K562 (cell line): Measurements from ENCODE around the gene NEB. TPM values are rescaled to one million over a fixed set of nuclear protein-coding genes. Genes with fewer than 3 reads are reported as not detected.

ENCODE experiments used
- ATAC-seq: fragments of 200-7000 bp; cut with Tn5 transposase; 3 replicates; pipeline ENCODE4 v1.9.1; 2020; ENCODE audit warnings: moderate library complexity
- BruUV-seq: library from RNA; stranded (reverse); fragments of 400-500 nt; replicated peaks from 2 replicates; lab custom pipeline; 2021; lab: Mats Ljungman, UMichigan
- CTCF ChIA-PET: fragments of 300-600 bp; formaldehyde crosslinking; extraction: SDS; loops from one replicate; lab custom pipeline; 2021; ENCODE audit warnings: low intra/inter-chr PET ratio; lab: Yijun Ruan, JAX
- POLR2A ChIA-PET: fragments of 300-600, 350-650 bp; sonication (Branson Sonifier 250); formaldehyde crosslinking; extraction: SDS; loops from one replicate; lab custom pipeline; 2021; ENCODE audit warnings: antibody characterized with exemption, inconsistent platforms; lab: Yijun Ruan, JAX
- DNase-seq, 4 experiments: peaks; one replicate each; pipeline versions ENCODE4 v3.0.0 to v3.0.0-alpha.2; 2011 to 2018; ENCODE audit warnings: low spot score in 3 of 4, mixed read lengths in 3 of 4; ENCODE audit errors: extremely low read depth in 1 of 4
- FAIRE-seq: peaks from 2 replicates; lab custom pipeline; 2011; peaks lifted over from hg19 to GRCh38; lab: Jason Lieb, UNC
- H2AFZ ChIP-seq: 2 replicates; pipeline ENCODE4 v1.6.0; 2011; ENCODE audit warnings: low read depth, low read length, control low read depth, inconsistent platforms
- H3K27ac ChIP-seq: fragments of 200-600 bp; 3 replicates; pipeline ENCODE4 v1.8.0; 2011; ENCODE audit warnings: low read depth, mild to moderate bottlenecking, control low read depth, inconsistent platforms, low read length, moderate library complexity, mixed read lengths; ENCODE audit errors: extremely low read depth
- H3K27me3 ChIP-seq, 2 experiments: fragments of 300-600 bp in 1 of 2; 2 replicates in 1 of 2; 3 replicates in 1 of 2; pipeline versions ENCODE4 v1.6.0 to v1.8.0; 2011; ENCODE audit warnings: inconsistent platforms in 2 of 2, low read length in 2 of 2, mild to moderate bottlenecking in 1 of 2, mixed read lengths in 1 of 2, moderate library complexity in 1 of 2; ENCODE audit not compliant: control insufficient read depth in 2 of 2, insufficient read depth in 2 of 2
- H3K36me3 ChIP-seq: fragments of 300-600 bp; 3 replicates; pipeline ENCODE4 v1.8.0; 2011; ENCODE audit warnings: mild to moderate bottlenecking, low read length, inconsistent platforms; ENCODE audit not compliant: control insufficient read depth, insufficient read depth
- H3K4me1 ChIP-seq, 2 experiments: fragments of 200-600 bp in 1 of 2; replicated peaks in 1 of 2; 2 replicates in 1 of 2; 3 replicates in 1 of 2; pipeline versions ENCODE4 v1.5.1 to v1.8.0; 2011; ENCODE audit warnings: inconsistent platforms in 2 of 2, low read length in 2 of 2, mild to moderate bottlenecking in 1 of 2, mixed read lengths in 1 of 2, moderate library complexity in 1 of 2; ENCODE audit not compliant: control insufficient read depth in 2 of 2, insufficient read depth in 2 of 2
- H3K4me2 ChIP-seq: 2 replicates; pipeline ENCODE4 v1.6.1; 2011; ENCODE audit warnings: low read length, control low read depth, inconsistent platforms, mixed read lengths; ENCODE audit not compliant: insufficient read depth
- H3K4me3 ChIP-seq: fragments of 200-600 bp; sonication (generic), shearing (Covaris generic); 2 replicates; pipeline ENCODE4 v1.5.1; 2016; ENCODE audit warnings: control low read depth, inconsistent platforms
- H3K79me2 ChIP-seq: fragments of 200-600 bp; 3 replicates; pipeline ENCODE4 v1.8.0; 2011; ENCODE audit warnings: low read length, inconsistent platforms; ENCODE audit not compliant: control insufficient read depth, insufficient read depth
- H3K9ac ChIP-seq, 2 experiments: 2 replicates each; pipeline versions ENCODE4 v1.6.0 to v1.6.1; 2011; ENCODE audit warnings: low read depth in 2 of 2, low read length in 2 of 2, control low read depth in 1 of 2, inconsistent platforms in 1 of 2, mild to moderate bottlenecking in 1 of 2, mixed read lengths in 1 of 2; ENCODE audit not compliant: insufficient read depth in 1 of 2
- H3K9me1 ChIP-seq: one replicate; pipeline ENCODE4 v1.6.0; 2011; ENCODE audit warnings: inconsistent platforms, mild to moderate bottlenecking, low read length, moderate library complexity; ENCODE audit not compliant: control insufficient read depth, insufficient read depth
- H3K9me3 ChIP-seq: replicated peaks from 2 replicates; pipeline ENCODE4 v1.5.1; 2011; ENCODE audit warnings: low read depth, low read length, inconsistent platforms; ENCODE audit not compliant: control insufficient read depth, insufficient read depth
- H4K20me1 ChIP-seq: replicated peaks from 2 replicates; pipeline ENCODE4 v1.6.1; 2011; ENCODE audit warnings: low read length, inconsistent platforms, mixed read lengths; ENCODE audit not compliant: control insufficient read depth, insufficient read depth
- CCAR2 ChIP-seq: fragments of 200-400 bp; formaldehyde crosslinking; IDR thresholded peaks from 2 replicates; pipeline ENCODE4 v1.6.1; 2017; ENCODE audit warnings: mild to moderate bottlenecking, low read depth, low read length
- CTCF ChIP-seq, 3 experiments: IDR thresholded peaks in 2 of 3; conservative IDR thresholded peaks in 1 of 3; 2 replicates each; pipeline ENCODE4 v1.5.1; 2011 to 2012; ENCODE audit warnings: low read length in 3 of 3, mild to moderate bottlenecking in 3 of 3, control low read depth in 2 of 3, improper control_type of control experiment in 1 of 3, inconsistent platforms in 1 of 3, low read depth in 1 of 3, mixed read lengths in 1 of 3, moderate library complexity in 1 of 3; ENCODE audit not compliant: insufficient read depth in 2 of 3
- DACH1 ChIP-seq: fragments of 450-650 bp; IDR thresholded peaks from 2 replicates; pipeline ENCODE4 v1.6.1; 2018; ENCODE audit not compliant: partially characterized antibody
- HDAC1 ChIP-seq, 2 experiments: fragments of 450-650 bp; IDR thresholded peaks; 2 replicates each; pipeline ENCODE4 v1.6.1; 2016 to 2017; ENCODE audit warnings: inconsistent platforms in 1 of 2, mild to moderate bottlenecking in 1 of 2, moderate library complexity in 1 of 2
- RAD21 ChIP-seq, 2 experiments: fragments of 250-450 bp in 1 of 2; fragments of 450-650 bp in 1 of 2; sonication (Bioruptor Pico) in 1 of 2; formaldehyde crosslinking in 1 of 2; IDR thresholded peaks in 1 of 2; conservative IDR thresholded peaks in 1 of 2; 2 replicates each; pipeline versions ENCODE4 v1.4.0 to v1.8.0; 2020 to 2022; ENCODE audit warnings: mild to moderate bottlenecking in 2 of 2, moderate library complexity in 1 of 2
- SRSF7 ChIP-seq: fragments of 200-400 bp; formaldehyde crosslinking; optimal IDR thresholded peaks from 2 replicates; pipeline ENCODE3; 2017; ENCODE audit warnings: mild to moderate bottlenecking, low read depth, low read length
- U2AF1 ChIP-seq: fragments of 200-400 bp; formaldehyde crosslinking; optimal IDR thresholded peaks from 2 replicates; pipeline ENCODE3; 2017; ENCODE audit warnings: mild to moderate bottlenecking, low read depth, low read length, moderate library complexity
- ZBTB12 ChIP-seq: fragments of 250-450 bp; sonication (Bioruptor Pico); IDR thresholded peaks from 2 replicates; pipeline ENCODE4 v1.4.0; 2020
- ZZZ3 ChIP-seq: fragments of 450-650 bp; IDR thresholded peaks from 2 replicates; pipeline ENCODE4 v1.6.1; 2016; ENCODE audit warnings: antibody characterized with exemption, mild to moderate bottlenecking, moderate library complexity
- WGBS: fragments of 100-300 bp; shearing (Covaris generic); methylation state at CpG from one replicate; pipeline ENCODE4 v1.1.6; 2016; ENCODE audit warnings: low coverage, mixed read lengths; ENCODE audit not compliant: insufficient coverage; ENCODE audit errors: missing lambda C conversion rate; 5-methylcytosine and 5-hydroxymethylcytosine counted together
- in situ Hi-C: fragments of 300-500 bp; cut with MboI; formaldehyde crosslinking; loops from 4 replicates; pipeline ENCODE4 v1.15.0; 2018; ENCODE audit warnings: inconsistent platforms, mixed read lengths
- intact Hi-C: fragments of 100-400 bp; cut with micrococcal nuclease; formaldehyde crosslinking; loops from 2 replicates; pipeline ENCODE4 v1.14.2; 2022
- polyA plus RNA-seq, 8 experiments: library from polyadenylated mRNA; depleted of rRNA in 4 of 8; stranded (reverse) in 5 of 8; unstranded in 3 of 8; fragments of >200 nt; fragmentation: Nextera tagmentation in 2 of 8; fragmentation: Illumina TruSeq in 1 of 8; extraction: Ambion mirVana in 2 of 8; extraction: Trizol in 1 of 8; gene quantifications; 2 replicates each; pipeline versions ENCODE4 v1.2.1 to v1.2.3, GENCODE V29; 2011 to 2014; ENCODE audit warnings: inconsistent platforms in 1 of 8, missing spikeins in 1 of 8
- total RNA-seq, 7 experiments: library from RNA; depleted of rRNA in 6 of 7; stranded (reverse); fragments of >200 nt in 6 of 7; fragmentation: Illumina TruSeq in 2 of 7; extraction: Trizol in 2 of 7; gene quantifications; 2 replicates each; pipeline versions ENCODE4 v1.2.1 to v1.2.3, GENCODE V29; 2011 to 2021; ENCODE audit warnings: low replicate concordance in 1 of 7
- TF ChIP-seq, protein P1 (sequence below): IDR thresholded peaks from 2 replicates; pipeline ENCODE4 v1.6.1; 2012; ENCODE audit warnings: low read depth, low read length, improper control_type of control experiment, borderline replicate concordance

NEB gene
- total and polyA plus RNA-seq, 9 of the 15 experiments (the other 6 are each of a cell fraction or from before 2014, with no cell fraction given), result 1.7 to 3.8 (median 2.9) TPM

DNA sequence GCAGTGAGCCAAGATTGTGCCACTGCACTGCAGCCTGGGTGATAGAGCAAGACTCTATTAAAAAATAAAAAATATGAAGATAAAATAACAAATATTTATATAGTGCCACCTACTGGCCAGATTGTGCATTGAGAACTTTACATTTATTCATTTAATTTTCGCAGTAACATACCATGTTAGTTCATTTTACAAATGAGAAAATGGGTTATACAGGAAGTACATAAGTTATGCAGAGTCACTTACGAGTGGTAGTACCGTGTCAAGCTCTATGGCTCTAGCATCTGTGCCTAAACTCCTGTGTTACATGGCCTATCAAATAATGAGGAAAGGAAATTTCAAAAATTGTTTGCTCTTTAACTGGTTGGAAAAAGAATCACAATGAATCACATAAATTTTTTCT is 296.6 kb downstream of the NEB start:
- H3K9me1 ChIP-seq, result no peaks in the 10 kb centered on the region
- TF ChIP-seq U2AF1 (no peak), DACH1 (peak; percentile 15), HDAC1 (IDR thresholded peaks at IDR 0.05) (no peak), ZBTB12 (CRISPR knock-in tag) (no peak), CCAR2 (no peak), ZZZ3 (0 out of 2 replicates have a peak, but pooled peaks have one; percentile 68), SRSF7 (no peak), RAD21 (CRISPR knock-in tag; conservative IDR thresholded peaks at IDR 0.05 in 1 of 2, IDR thresholded peaks at IDR 0.05 in 1 of 2) (peak; percentile 12 to 21; a peak in 2 of 4 replicates), CTCF (IDR thresholded peaks at IDR 0.05 in 2 of 3, conservative IDR thresholded peaks at IDR 0.05 in 1 of 3; ENCODE audit: insufficient read depth in 2 of 3, low read depth in 1 of 3, low read length in 3 of 3) (peak; percentile 4 to 57 (median 57); a peak in 4 of 6 replicates)
- TF ChIP-seq, protein P1, sequence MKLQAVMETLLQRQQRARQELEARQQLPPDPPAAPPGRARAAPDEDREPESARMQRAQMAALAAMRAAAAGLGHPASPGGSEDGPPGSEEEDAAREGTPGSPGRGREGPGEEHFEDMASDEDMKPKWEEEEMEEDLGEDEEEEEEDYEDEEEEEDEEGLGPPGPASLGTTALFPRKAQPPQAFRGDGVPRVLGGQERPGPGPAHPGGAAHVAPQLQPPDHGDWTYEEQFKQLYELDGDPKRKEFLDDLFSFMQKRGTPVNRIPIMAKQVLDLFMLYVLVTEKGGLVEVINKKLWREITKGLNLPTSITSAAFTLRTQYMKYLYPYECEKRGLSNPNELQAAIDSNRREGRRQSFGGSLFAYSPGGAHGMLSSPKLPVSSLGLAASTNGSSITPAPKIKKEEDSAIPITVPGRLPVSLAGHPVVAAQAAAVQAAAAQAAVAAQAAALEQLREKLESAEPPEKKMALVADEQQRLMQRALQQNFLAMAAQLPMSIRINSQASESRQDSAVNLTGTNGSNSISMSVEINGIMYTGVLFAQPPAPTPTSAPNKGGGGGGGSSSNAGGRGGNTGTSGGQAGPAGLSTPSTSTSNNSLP, result peak; percentile 13; the same call in 1 of the 2 replicates
- peaks cover 94% of the 10 kb centered on the region for H3K36me3 ChIP-seq
- H3K4me1 ChIP-seq, result no peaks in the 10 kb centered on the region
- DNase-seq (peak in 2 of 4 experiments; percentile 16 to 25), ATAC-seq (peak; percentile 32), FAIRE-seq (no peak)
- intact Hi-C loops (no loop called here), in situ Hi-C loops (no loop called here)
- CTCF ChIA-PET, result interaction anchor here (1.0 kb wide), 1 partner anchor 1840 kb away, joined by 3 read pairs; no protein-coding TSS in a partner anchor
- no peaks in the 10 kb centered on the region for H3K27me3 ChIP-seq
- BruUV-seq, result no TSS peak
- H3K9ac ChIP-seq, result no peak overlapping the region
- POLR2A ChIA-PET, result interaction anchor here (0.7 to 1.1 kb wide), 2 partner anchors 14 to 28 kb away, joined by 3 to 5 read pairs; partner anchors contain the start of gene RIF1
- no peak overlapping the region for H3K27ac ChIP-seq
- no peak overlapping the region for H2AFZ ChIP-seq
- 91% methylated on average over 3 of the region's 3 CpGs for WGBS
- no peak overlapping the region for H3K4me3 ChIP-seq
- no peaks in the 10 kb centered on the region for H4K20me1 ChIP-seq
- no peak overlapping the region for H3K4me2 ChIP-seq
- H3K79me2 ChIP-seq, result no peaks in the 10 kb centered on the region
- H3K9me3 ChIP-seq, result no peaks in the 10 kb centered on the region
